Hepatocyte (in vitro differentiated cells): ENCODE results near the gene DAB2IP. TPM values are rescaled to one million over a fixed set of nuclear protein-coding genes. Genes with fewer than 3 reads are reported as not detected.

Source experiments
- DNase-seq: peaks from one replicate; pipeline ENCODE4 v3.0.0-alpha.2; 2016; ENCODE audit warnings: low spot score
- H2AFZ ChIP-seq: fragments of 200-600 bp; sonication (generic); 2 replicates; pipeline ENCODE4 v1.6.0; 2016; ENCODE audit warnings: antibody characterized with exemption, mild to moderate bottlenecking
- H3K27ac ChIP-seq: fragments of 200-600 bp; sonication (generic); 2 replicates; pipeline ENCODE4 v1.5.1; 2016; ENCODE audit warnings: mild to moderate bottlenecking
- H3K27me3 ChIP-seq: fragments of 200-600 bp; sonication (generic); 2 replicates; pipeline ENCODE4 v1.6.1; 2016
- H3K36me3 ChIP-seq: fragments of 200-600 bp; sonication (generic); replicated peaks from 2 replicates; pipeline ENCODE4 v1.5.1; 2016; ENCODE audit warnings: low read depth; ENCODE audit not compliant: insufficient read depth
- H3K4me1 ChIP-seq: fragments of 200-600 bp; sonication (generic); 2 replicates; pipeline ENCODE4 v1.5.1; 2016; ENCODE audit warnings: mild to moderate bottlenecking, moderate library complexity; ENCODE audit not compliant: insufficient read depth
- H3K4me2 ChIP-seq: fragments of 200-600 bp; sonication (generic); 2 replicates; pipeline ENCODE4 v1.6.0; 2016
- H3K4me3 ChIP-seq: fragments of 200-600 bp; sonication (generic); 2 replicates; pipeline ENCODE4 v1.5.1; 2016; ENCODE audit warnings: mild to moderate bottlenecking
- H3K79me2 ChIP-seq: fragments of 200-600 bp; sonication (generic); 2 replicates; pipeline ENCODE4 v1.6.0; 2017; ENCODE audit warnings: mild to moderate bottlenecking
- H3K9me2 ChIP-seq: fragments of 200-600 bp; sonication (generic); replicated peaks from 2 replicates; pipeline ENCODE4 v1.6.0; 2017; ENCODE audit warnings: mild to moderate bottlenecking; ENCODE audit not compliant: insufficient read depth
- H3K9me3 ChIP-seq: fragments of 200-600 bp; sonication (generic); 2 replicates; pipeline ENCODE4 v1.5.1; 2016; ENCODE audit warnings: low read depth, mild to moderate bottlenecking
- H4K20me1 ChIP-seq: fragments of 200-600 bp; sonication (generic); 2 replicates; pipeline ENCODE4 v1.6.0; 2016; ENCODE audit warnings: mild to moderate bottlenecking; ENCODE audit not compliant: insufficient read depth, poor library complexity, severe bottlenecking
- EZH2 ChIP-seq: fragments of 200-600 bp; sonication (generic); IDR thresholded peaks from 2 replicates; pipeline ENCODE4 v1.6.1; 2016; ENCODE audit warnings: antibody characterized with exemption, mild to moderate bottlenecking, borderline replicate concordance
- EZH2phosphoT487 ChIP-seq: fragments of 200-600 bp; sonication (generic); IDR thresholded peaks from one replicate; pipeline ENCODE4 v1.6.1; 2018; ENCODE audit warnings: antibody characterized with exemption, mild to moderate bottlenecking, low read depth, moderate library complexity; ENCODE audit not compliant: unreplicated experiment, severe bottlenecking
- WGBS: methylation state at CpG from one replicate; pipeline ENCODE4 v1.1.6; 2016; ENCODE audit warnings: low lambda C conversion rate; ENCODE audit errors: missing lambda C conversion rate; 5-methylcytosine and 5-hydroxymethylcytosine counted together
- polyA plus RNA-seq: library from polyadenylated mRNA; unstranded; fragments of >200 nt; fragmentation: Nextera tagmentation; extraction: Ambion mirVana; gene quantifications from 2 replicates; pipeline ENCODE4 v1.2.1, GENCODE V29; 2016
- total RNA-seq: library from RNA; depleted of rRNA; stranded (reverse); fragments of >200 nt; gene quantifications from 2 replicates; pipeline ENCODE4 v1.2.3, GENCODE V29; 2014
- TF ChIP-seq, protein P1 (sequence below): fragments of 200-600 bp; sonication (generic); IDR thresholded peaks from 2 replicates; pipeline ENCODE4 v1.5.1; 2016; ENCODE audit warnings: antibody characterized with exemption, mild to moderate bottlenecking; ENCODE audit not compliant: poor library complexity

Gene DAB2IP
- total and polyA plus RNA-seq, 2 experiments from 2014 or later: 11.6 to 31.0 TPM

DNA sequence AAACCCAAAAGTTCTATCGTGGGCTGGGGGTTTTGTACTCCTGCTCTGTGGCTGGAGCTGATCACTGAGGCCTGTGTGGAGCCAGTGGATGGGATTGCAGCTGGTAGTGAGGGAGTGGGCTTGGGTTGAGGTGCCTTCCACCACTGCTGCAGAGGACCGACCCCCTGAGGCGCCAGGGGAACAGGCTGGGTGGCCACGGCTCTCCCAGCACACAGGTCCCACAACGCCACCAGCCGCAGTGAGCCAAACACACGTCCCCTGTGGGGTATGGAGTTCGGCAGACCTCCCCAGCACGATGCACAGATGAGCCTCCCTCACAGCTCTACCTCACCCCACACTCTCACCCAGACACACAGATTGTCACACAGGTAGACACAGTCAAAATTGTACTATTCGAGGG, 109.1 kb downstream of the DAB2IP start:
- Histone ChIP-seq H3K9me2 (no peaks in the 10 kb centered on the region), H3K27me3 (no peaks in the 10 kb centered on the region), H3K9me3 (no peaks in the 10 kb centered on the region), H3K4me2 (no peak overlapping the region), H4K20me1 (peaks cover 10% of the 10 kb centered on the region), H3K4me3 (no peak overlapping the region), H2AFZ (no peak overlapping the region), H3K4me1 (peaks cover 4% of the 10 kb centered on the region), H3K79me2 (peaks cover 4% of the 10 kb centered on the region), H3K36me3 (no peaks in the 10 kb centered on the region), H3K27ac (no peak overlapping the region)
- no peak for TF ChIP-seq EZH2phosphoT487
- TF ChIP-seq EZH2: no peak
- TF ChIP-seq, protein P1, sequence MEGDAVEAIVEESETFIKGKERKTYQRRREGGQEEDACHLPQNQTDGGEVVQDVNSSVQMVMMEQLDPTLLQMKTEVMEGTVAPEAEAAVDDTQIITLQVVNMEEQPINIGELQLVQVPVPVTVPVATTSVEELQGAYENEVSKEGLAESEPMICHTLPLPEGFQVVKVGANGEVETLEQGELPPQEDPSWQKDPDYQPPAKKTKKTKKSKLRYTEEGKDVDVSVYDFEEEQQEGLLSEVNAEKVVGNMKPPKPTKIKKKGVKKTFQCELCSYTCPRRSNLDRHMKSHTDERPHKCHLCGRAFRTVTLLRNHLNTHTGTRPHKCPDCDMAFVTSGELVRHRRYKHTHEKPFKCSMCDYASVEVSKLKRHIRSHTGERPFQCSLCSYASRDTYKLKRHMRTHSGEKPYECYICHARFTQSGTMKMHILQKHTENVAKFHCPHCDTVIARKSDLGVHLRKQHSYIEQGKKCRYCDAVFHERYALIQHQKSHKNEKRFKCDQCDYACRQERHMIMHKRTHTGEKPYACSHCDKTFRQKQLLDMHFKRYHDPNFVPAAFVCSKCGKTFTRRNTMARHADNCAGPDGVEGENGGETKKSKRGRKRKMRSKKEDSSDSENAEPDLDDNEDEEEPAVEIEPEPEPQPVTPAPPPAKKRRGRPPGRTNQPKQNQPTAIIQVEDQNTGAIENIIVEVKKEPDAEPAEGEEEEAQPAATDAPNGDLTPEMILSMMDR: no peak
- no peak for DNase-seq
- WGBS: 96% methylated on average over 10 of the region's 10 CpGs

DNA sequence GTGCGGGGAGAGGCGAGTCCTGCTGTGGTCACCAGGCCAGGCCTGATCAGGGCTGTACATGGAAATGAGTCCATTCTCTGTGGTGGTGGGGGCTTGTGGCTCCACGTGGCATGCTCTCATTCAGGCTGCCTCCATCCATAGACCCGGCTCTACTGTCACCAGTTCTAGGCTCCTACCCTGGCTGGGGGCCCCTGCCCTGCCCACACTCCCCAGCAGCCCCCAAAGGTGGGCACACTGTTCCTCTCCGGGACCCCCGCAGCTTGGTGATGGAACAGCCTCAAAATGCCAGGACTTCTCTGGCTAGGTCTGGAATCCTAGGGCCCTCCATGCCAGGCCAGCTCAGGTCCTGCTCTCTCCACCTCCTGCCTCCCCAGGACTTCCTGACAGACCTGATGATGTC, 111.7 kb downstream of the DAB2IP start:
- Histone ChIP-seq H3K9me2 (no peaks in the 10 kb centered on the region), H3K27me3 (no peaks in the 10 kb centered on the region), H3K27ac (no peak overlapping the region), H3K4me2 (no peak overlapping the region), H3K36me3 (no peaks in the 10 kb centered on the region), H3K4me1 (peaks cover 4% of the 10 kb centered on the region), H3K4me3 (no peak overlapping the region), H2AFZ (no peak overlapping the region), H4K20me1 (peaks cover 3% of the 10 kb centered on the region), H3K9me3 (no peaks in the 10 kb centered on the region), H3K79me2 (no peaks in the 10 kb centered on the region)
- TF ChIP-seq, protein P1: no peak
- TF ChIP-seq EZH2 (no peak), EZH2phosphoT487 (no peak)
- no peak for DNase-seq
- 100% methylated on average over 6 of the region's 6 CpGs for WGBS

DNA sequence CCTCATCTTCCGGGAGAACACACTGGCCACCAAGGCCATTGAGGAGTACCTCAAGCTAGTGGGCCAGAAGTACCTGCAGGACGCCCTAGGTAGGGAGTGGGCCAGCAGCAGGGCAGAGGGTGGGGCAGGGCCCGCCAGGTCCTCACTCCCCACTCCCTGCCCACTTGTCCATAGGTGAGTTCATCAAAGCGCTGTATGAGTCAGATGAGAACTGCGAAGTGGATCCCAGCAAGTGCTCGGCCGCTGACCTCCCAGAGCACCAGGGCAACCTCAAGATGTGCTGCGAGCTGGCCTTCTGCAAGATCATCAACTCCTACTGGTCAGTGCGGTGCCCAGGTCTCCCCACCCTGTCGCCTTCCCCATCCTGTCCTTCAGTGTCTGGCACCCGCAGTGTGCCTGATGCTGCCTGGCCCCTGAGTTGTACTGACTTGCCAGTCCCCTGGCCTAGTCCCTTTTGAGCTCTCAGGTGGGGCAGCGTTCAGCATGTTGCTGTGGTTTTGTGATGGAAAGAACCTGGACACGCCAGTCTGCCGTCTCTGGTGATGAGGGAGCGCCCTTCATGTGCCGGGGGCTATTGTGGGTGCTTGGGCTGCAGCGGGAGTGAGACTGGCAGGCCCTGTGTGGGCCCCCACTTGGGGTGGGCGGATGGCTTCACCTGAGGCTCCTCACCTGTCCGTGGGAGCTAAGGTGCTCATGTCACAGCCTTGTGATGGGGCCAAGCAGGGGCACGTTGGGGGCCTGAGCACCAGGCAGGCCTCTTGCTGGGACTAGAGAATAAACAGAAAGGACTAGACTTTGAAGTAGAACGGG, 112.3 kb downstream of the DAB2IP start:
- Histone ChIP-seq H3K4me3 (no peak overlapping the region), H3K4me1 (peaks cover 4% of the 10 kb centered on the region), H3K4me2 (no peak overlapping the region), H3K36me3 (no peaks in the 10 kb centered on the region), H4K20me1 (peaks cover 3% of the 10 kb centered on the region), H3K27me3 (no peaks in the 10 kb centered on the region), H3K9me3 (no peaks in the 10 kb centered on the region), H2AFZ (no peak overlapping the region), H3K9me2 (no peaks in the 10 kb centered on the region), H3K27ac (no peak overlapping the region), H3K79me2 (no peaks in the 10 kb centered on the region)
- DNase-seq: no peak
- TF ChIP-seq EZH2 (no peak), EZH2phosphoT487 (no peak)
- TF ChIP-seq, protein P1: no peak
- 93% methylated on average over 21 of the region's 21 CpGs for WGBS
